Neural progenitor cell (in vitro differentiated cells): Measurements from ENCODE around the gene ABHD4. TPM values are rescaled to one million over a fixed set of nuclear protein-coding genes. Genes with fewer than 3 reads are reported as not detected.
"Not testable (repeated sequence)": the region's sequence is repeated elsewhere in the genome, so short reads cannot be mapped to it uniquely, and the experiment has no call there.

Experiments
- DNase-seq: peaks from one replicate; pipeline ENCODE4 v3.0.0-alpha.2; 2016; ENCODE audit warnings: low spot score
- H2AFZ ChIP-seq: fragments of 200-600 bp; sonication (generic); replicated peaks from 2 replicates; pipeline ENCODE4 v1.6.1; 2016; ENCODE audit warnings: antibody characterized with exemption
- H3F3A ChIP-seq: fragments of 200-600 bp; sonication (generic); 2 replicates; pipeline ENCODE4 v1.6.1; 2016; ENCODE audit warnings: antibody characterized with exemption, low read depth
- H3K27ac ChIP-seq: fragments of 200-600 bp; sonication (generic); 2 replicates; pipeline ENCODE4 v1.5.1; 2016; ENCODE audit warnings: mild to moderate bottlenecking
- H3K27me3 ChIP-seq: fragments of 200-600 bp; sonication (generic); 2 replicates; pipeline ENCODE4 v1.6.1; 2016; ENCODE audit warnings: mild to moderate bottlenecking, moderate library complexity
- H3K36me3 ChIP-seq: fragments of 200-600 bp; sonication (generic); 2 replicates; pipeline ENCODE4 v1.5.1; 2016
- H3K4me1 ChIP-seq: fragments of 200-600 bp; sonication (generic); 2 replicates; pipeline ENCODE4 v1.6.1; 2016; ENCODE audit warnings: mixed run types
- H3K4me2 ChIP-seq: fragments of 200-600 bp; sonication (generic); 2 replicates; pipeline ENCODE4 v1.6.1; 2016
- H3K4me3 ChIP-seq: fragments of 200-600 bp; sonication (generic); 2 replicates; pipeline ENCODE4 v1.5.1; 2016
- H3K79me2 ChIP-seq: fragments of 200-600 bp; sonication (generic); 2 replicates; pipeline ENCODE4 v1.6.1; 2016; ENCODE audit warnings: low read depth
- H3K9ac ChIP-seq: fragments of 200-600 bp; sonication (generic); 2 replicates; pipeline ENCODE4 v1.6.1; 2016
- H3K9me3 ChIP-seq: fragments of 200-600 bp; sonication (generic); 2 replicates; pipeline ENCODE4 v1.5.1; 2016; ENCODE audit warnings: low read depth
- H4K20me1 ChIP-seq: fragments of 200-600 bp; sonication (generic); 2 replicates; pipeline ENCODE4 v1.6.1; 2016; ENCODE audit warnings: low read depth
- H3K27ac Mint-ChIP-seq: 3 replicates; pipeline ENCODE4 v1.8.0; 2021; ENCODE audit warnings: mixed read lengths
- H3K27me3 Mint-ChIP-seq: 2 replicates; pipeline ENCODE4 v1.8.0; 2022; ENCODE audit warnings: low read depth, mild to moderate bottlenecking, inconsistent platforms, moderate library complexity, mixed read lengths; ENCODE audit not compliant: insufficient read depth
- H3K36me3 Mint-ChIP-seq: 3 replicates; pipeline ENCODE4 v1.8.0; 2021; ENCODE audit warnings: mixed read lengths
- H3K4me1 Mint-ChIP-seq: 3 replicates; pipeline ENCODE4 v1.8.0; 2021; ENCODE audit warnings: mixed read lengths
- H3K4me3 Mint-ChIP-seq: 3 replicates; pipeline ENCODE4 v1.8.0; 2021; ENCODE audit warnings: mild to moderate bottlenecking, moderate library complexity, mixed read lengths
- H3K9me3 Mint-ChIP-seq: 3 replicates; pipeline ENCODE4 v1.8.0; 2020; ENCODE audit warnings: mixed read lengths
- CTCF ChIP-seq: fragments of 200-600 bp; sonication (generic); IDR thresholded peaks from 2 replicates; pipeline ENCODE4 v1.5.1; 2017; ENCODE audit warnings: antibody characterized with exemption, mild to moderate bottlenecking
- EZH2 ChIP-seq: fragments of 200-600 bp; sonication (generic); IDR thresholded peaks from 2 replicates; pipeline ENCODE4 v1.6.1; 2017; ENCODE audit warnings: antibody characterized with exemption, mild to moderate bottlenecking, moderate library complexity
- EZH2phosphoT487 ChIP-seq: fragments of 200-600 bp; sonication (generic); IDR thresholded peaks from 2 replicates; pipeline ENCODE4 v1.6.1; 2017; ENCODE audit warnings: antibody characterized with exemption
- total RNA-seq: library from RNA; depleted of rRNA; stranded (reverse); fragments of >200 nt; gene quantifications from 2 replicates; pipeline ENCODE4 v1.2.3, GENCODE V29; 2015; ENCODE audit warnings: low replicate concordance

The ABHD4 gene
- total RNA-seq, 1 donor from 2014 or later = 9.3 TPM

GRCh38 chr14:22630486-22630885, 32.4 kb downstream of the ABHD4 start:
- Mint-ChIP-seq H3K27ac (no peak overlapping the region), H3K4me1 (no peaks in the 10 kb centered on the region), H3K9me3 (peaks cover 16% of the 10 kb centered on the region), H3K36me3 (no peaks in the 10 kb centered on the region), H3K27me3 (peaks cover 8% of the 10 kb centered on the region), H3K4me3 (no peak overlapping the region)
- Histone ChIP-seq H3K4me2 (no peak overlapping the region), H2AFZ (no peak overlapping the region), H3K27me3 (no peaks in the 10 kb centered on the region), H3K36me3 (no peaks in the 10 kb centered on the region), H3F3A (no peaks in the 10 kb centered on the region), H3K27ac (no peak overlapping the region), H3K4me3 (no peak overlapping the region), H3K79me2 (no peaks in the 10 kb centered on the region), H3K9me3 (no peaks in the 10 kb centered on the region), H3K9ac (no peak overlapping the region), H3K4me1 (no peaks in the 10 kb centered on the region), H4K20me1 (no peaks in the 10 kb centered on the region)
- no peak for TF ChIP-seq EZH2
- TF ChIP-seq EZH2phosphoT487 = no peak
- no peak for TF ChIP-seq CTCF
- DNase-seq = no peak

DNA sequence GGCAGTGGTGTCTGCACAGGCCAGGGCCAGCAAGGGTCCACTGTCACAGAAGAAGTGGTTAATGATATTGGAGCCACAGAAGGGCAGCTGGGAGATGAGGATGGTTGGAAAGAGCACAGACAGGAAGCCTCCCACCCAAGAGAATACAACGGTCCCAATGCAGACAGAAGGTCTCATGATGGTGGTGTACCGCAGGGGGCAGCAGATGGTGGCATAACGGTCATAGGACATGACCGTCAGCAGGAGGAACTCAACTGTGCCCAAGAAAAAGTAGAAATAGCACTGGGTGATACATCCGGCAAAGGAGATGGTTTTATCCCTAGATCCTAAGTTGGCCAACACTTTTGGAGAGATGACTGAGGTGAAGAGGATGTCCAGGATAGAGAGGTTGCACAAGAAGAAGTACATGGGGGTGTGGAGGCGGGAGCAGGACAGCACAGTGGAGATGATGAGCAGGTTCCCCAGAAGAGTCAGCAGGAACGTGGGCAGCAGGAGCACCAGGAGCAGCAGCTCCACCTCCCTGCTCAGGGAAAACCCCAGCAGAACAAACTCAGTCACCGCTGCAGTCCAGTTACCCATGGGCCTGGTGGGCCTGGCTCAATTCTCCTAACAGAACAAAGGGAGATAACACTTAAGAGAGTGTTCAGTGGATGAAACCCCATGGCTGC, 36.3 kb downstream of the ABHD4 start:
- Mint-ChIP-seq H3K9me3 (peaks cover 23% of the 10 kb centered on the region), H3K4me3 (no peak overlapping the region), H3K4me1 (no peaks in the 10 kb centered on the region), H3K27ac (no peak overlapping the region), H3K27me3 (peaks cover 8% of the 10 kb centered on the region), H3K36me3 (peaks cover 2% of the 10 kb centered on the region)
- Histone ChIP-seq H3K9me3 (no peaks in the 10 kb centered on the region), H3K79me2 (no peaks in the 10 kb centered on the region), H3K36me3 (no peaks in the 10 kb centered on the region), H3K4me1 (no peaks in the 10 kb centered on the region), H4K20me1 (no peaks in the 10 kb centered on the region), H2AFZ (no peak overlapping the region), H3K4me2 (no peak overlapping the region), H3K27me3 (no peaks in the 10 kb centered on the region), H3K9ac (no peak overlapping the region), H3K27ac (no peak overlapping the region), H3K4me3 (no peak overlapping the region), H3F3A (no peaks in the 10 kb centered on the region)
- TF ChIP-seq EZH2 = no peak
- TF ChIP-seq CTCF = no peak
- TF ChIP-seq EZH2phosphoT487 = no peak
- DNase-seq = no peak

GRCh38 chr14:22635980-22636379, 37.9 kb downstream of the ABHD4 start:
- H3K4me2 ChIP-seq, DNase-seq, H3K9me3 ChIP-seq, H3K4me3 Mint-ChIP-seq, H3K27me3 Mint-ChIP-seq, H3K4me1 Mint-ChIP-seq, H3K4me1 ChIP-seq, H3K27me3 ChIP-seq, H2AFZ ChIP-seq, H3K79me2 ChIP-seq, H3K9ac ChIP-seq, H3K4me3 ChIP-seq, H3F3A ChIP-seq, H3K36me3 Mint-ChIP-seq, H3K27ac ChIP-seq, H3K36me3 ChIP-seq, H3K27ac Mint-ChIP-seq, H4K20me1 ChIP-seq: not testable (repeated sequence)
- peaks cover 23% of the 10 kb centered on the region for H3K9me3 Mint-ChIP-seq

GRCh38 chr14:22640192-22640591, 42.1 kb downstream of the ABHD4 start:
- Histone ChIP-seq H3K79me2 (no peaks in the 10 kb centered on the region), H3K4me1 (no peaks in the 10 kb centered on the region), H3F3A (no peaks in the 10 kb centered on the region), H3K9ac (no peak overlapping the region), H3K9me3 (no peaks in the 10 kb centered on the region), H2AFZ (no peak overlapping the region), H3K4me3 (no peak overlapping the region), H3K27ac (no peak overlapping the region), H3K4me2 (no peak overlapping the region), H3K36me3 (no peaks in the 10 kb centered on the region), H3K27me3 (no peaks in the 10 kb centered on the region), H4K20me1 (no peaks in the 10 kb centered on the region)
- no peak for TF ChIP-seq EZH2phosphoT487
- no peak for TF ChIP-seq EZH2
- no peak for TF ChIP-seq CTCF
- Mint-ChIP-seq H3K36me3 (peaks cover 2% of the 10 kb centered on the region), H3K27ac (no peak overlapping the region), H3K9me3 (peaks cover 7% of the 10 kb centered on the region), H3K4me1 (no peaks in the 10 kb centered on the region), H3K4me3 (no peak overlapping the region), H3K27me3 (no peaks in the 10 kb centered on the region)
- no peak for DNase-seq
